Gastroesophageal sphincter (tissue), 4 donors: ENCODE results near the gene CCDC9. TPM values are rescaled to one million over a fixed set of nuclear protein-coding genes. Genes with fewer than 3 reads are reported as not detected.

Experiments used
- ATAC-seq: fragments of 150-250 bp; one replicate; pipeline ENCODE4 v1.9.1; 2016; ENCODE audit warnings: mild to moderate bottlenecking, moderate library complexity
- H3K27ac ChIP-seq, 4 donors: fragments of 200-600 bp; sonication (generic) in 3 of 4; 1 replicate in 3 of 4; 2 replicates in 1 of 4; pipeline ENCODE4 v1.5.1; 2016 to 2019
- H3K27me3 ChIP-seq: fragments of 200-600 bp; sonication (generic); one replicate; pipeline ENCODE4 v1.5.1; 2019
- H3K36me3 ChIP-seq, 2 donors: fragments of 200-600 bp; sonication (generic); one replicate each; pipeline ENCODE4 v1.5.1; 2019; ENCODE audit warnings: control low read depth in 1 of 2
- H3K4me1 ChIP-seq, 3 donors: fragments of 200-600 bp; sonication (generic); 1 replicate in 2 of 3; 2 replicates in 1 of 3; pipeline ENCODE4 v1.5.1; 2016 to 2019; ENCODE audit warnings: control low read depth in 2 of 3
- H3K4me3 ChIP-seq, 2 donors: fragments of 200-600 bp; sonication (generic); one replicate each; pipeline ENCODE4 v1.5.1; 2019; ENCODE audit warnings: mild to moderate bottlenecking in 1 of 2, moderate library complexity in 1 of 2
- H3K9me3 ChIP-seq, 3 donors: fragments of 200-600 bp; sonication (generic); one replicate each; pipeline ENCODE4 v1.5.1; 2017 to 2019; ENCODE audit warnings: control low read depth in 2 of 3
- CTCF ChIP-seq, 4 experiments: fragments of 200-600 bp in 2 of 4; fragments of 450-650 bp in 2 of 4; sonication (generic) in 1 of 4; IDR thresholded peaks; one replicate each; pipeline ENCODE4 v1.5.1; 2017 to 2019; ENCODE audit warnings: antibody characterized with exemption in 4 of 4, mild to moderate bottlenecking in 2 of 4, moderate library complexity in 2 of 4
- EP300 ChIP-seq: sonication (generic); formaldehyde crosslinking; IDR thresholded peaks from one replicate; pipeline ENCODE4 v1.6.1; 2017; ENCODE audit warnings: antibody characterized with exemption, mild to moderate bottlenecking
- POLR2A ChIP-seq, 2 donors: fragments of 450-650 bp; IDR thresholded peaks; one replicate each; pipeline ENCODE4 v1.6.1; 2017; ENCODE audit warnings: antibody characterized with exemption in 2 of 2, mild to moderate bottlenecking in 2 of 2, moderate library complexity in 1 of 2
- POLR2AphosphoS5 ChIP-seq: sonication (generic); formaldehyde crosslinking; IDR thresholded peaks from one replicate; pipeline ENCODE4 v1.6.1; 2017; ENCODE audit warnings: antibody characterized with exemption
- WGBS, 2 donors: methylation state at CpG; one replicate each; pipeline ENCODE4 v1.1.5; 2018; ENCODE audit warnings: low coverage in 1 of 2; 5-methylcytosine and 5-hydroxymethylcytosine counted together
- total RNA-seq, 4 donors: library from RNA; depleted of rRNA; stranded (reverse); fragments of >200 nt; gene quantifications; one replicate each; pipeline ENCODE4 v1.1.0, GENCODE V29; 2016

CCDC9 gene
- total RNA-seq, 4 donors from 2014 or later = 17.3 to 36.9 (median 28.5) TPM

GRCh38 chr19:47230054-47230920 is 26.0 kb upstream of the CCDC9 start:
- ATAC-seq = peak; percentile 3
- no peak for TF ChIP-seq EP300
- no peak for TF ChIP-seq POLR2AphosphoS5
- TF ChIP-seq CTCF (IDR thresholded peaks at IDR 0.05) = peak in 3 of 4 experiments; percentile 81 to 93 (median 91)
- no peak for TF ChIP-seq POLR2A (IDR thresholded peaks at IDR 0.05)
- Histone ChIP-seq H3K27ac (peak overlapping the region; percentile 93 to 100 (median 100)), H3K36me3 (no peaks in the 10 kb centered on the region), H3K4me3 (peak overlapping the region; percentile 87 to 99), H3K9me3 (no peaks in the 10 kb centered on the region), H3K4me1 (peaks cover 0 to 72% (median 6%) of the 10 kb centered on the region in 3 donors), H3K27me3 (no peaks in the 10 kb centered on the region)
- WGBS, 2 donors = no CpG with 5 or more reads among the region's 84 CpGs

DNA sequence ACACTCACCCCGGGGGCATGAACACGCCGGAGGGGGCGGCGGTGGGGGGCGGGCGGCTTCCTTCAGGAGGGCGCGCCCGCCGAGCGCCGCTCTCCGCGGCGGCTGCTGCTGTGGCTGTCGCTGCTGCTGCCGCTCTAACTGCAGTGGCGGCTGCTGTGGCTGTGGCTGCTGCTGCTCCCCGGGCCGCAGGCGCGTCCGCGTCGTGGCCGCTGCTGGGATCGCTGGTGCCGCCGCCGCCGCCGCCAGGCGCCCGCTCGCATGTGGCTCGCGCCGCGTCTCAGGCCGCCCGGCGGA is 25.5 kb upstream of the CCDC9 start, which contains the start of gene BBC3:
TSS of gene BBC3 (minus strand) at position 279 of the 294 bp plus-strand sequence. CDS start 2,768 bp downstream, outside the sequence.
- no CpG with 5 or more reads among the region's 43 CpGs for WGBS, 2 donors
- H3K27me3 ChIP-seq = no peaks in the 10 kb centered on the region
- peaks cover 0 to 66% (median 6%) of the 10 kb centered on the region in 3 donors for H3K4me1 ChIP-seq
- H3K4me3 ChIP-seq = peak within 1 kb of the TSS; percentile 87 to 99
- ATAC-seq = no peak
- no peaks in the 10 kb centered on the region for H3K36me3 ChIP-seq
- H3K9me3 ChIP-seq = no peaks in the 10 kb centered on the region
- H3K27ac ChIP-seq = peak within 1 kb of the TSS; percentile 93 to 100 (median 100)
- TF ChIP-seq EP300 = no peak
- peak; percentile 63 to 73 for TF ChIP-seq POLR2A (IDR thresholded peaks at IDR 0.05)

- TF ChIP-seq CTCF (IDR thresholded peaks at IDR 0.05) = no peak
- no peak for TF ChIP-seq POLR2A (IDR thresholded peaks at IDR 0.05)
- no peak for TF ChIP-seq POLR2AphosphoS5
- TF ChIP-seq EP300 = no peak
- 42% methylated on average over 4 of the region's 51 CpGs; no CpG with 5 or more reads in 1 of the 2 donors for WGBS, 2 donors
- peak; percentile 54 for ATAC-seq
- Histone ChIP-seq H3K27me3 (no peaks in the 10 kb centered on the region), H3K36me3 (no peaks in the 10 kb centered on the region), H3K4me3 (peak overlapping the region; percentile 87 to 99), H3K27ac (peak overlapping the region; percentile 13 to 100 (median 100)), H3K4me1 (peaks cover 0 to 63% (median 6%) of the 10 kb centered on the region in 3 donors), H3K9me3 (no peaks in the 10 kb centered on the region)
These were observed 24.9 kb upstream of the CCDC9 start for GRCh38 chr19:47231215-47232054.

DNA sequence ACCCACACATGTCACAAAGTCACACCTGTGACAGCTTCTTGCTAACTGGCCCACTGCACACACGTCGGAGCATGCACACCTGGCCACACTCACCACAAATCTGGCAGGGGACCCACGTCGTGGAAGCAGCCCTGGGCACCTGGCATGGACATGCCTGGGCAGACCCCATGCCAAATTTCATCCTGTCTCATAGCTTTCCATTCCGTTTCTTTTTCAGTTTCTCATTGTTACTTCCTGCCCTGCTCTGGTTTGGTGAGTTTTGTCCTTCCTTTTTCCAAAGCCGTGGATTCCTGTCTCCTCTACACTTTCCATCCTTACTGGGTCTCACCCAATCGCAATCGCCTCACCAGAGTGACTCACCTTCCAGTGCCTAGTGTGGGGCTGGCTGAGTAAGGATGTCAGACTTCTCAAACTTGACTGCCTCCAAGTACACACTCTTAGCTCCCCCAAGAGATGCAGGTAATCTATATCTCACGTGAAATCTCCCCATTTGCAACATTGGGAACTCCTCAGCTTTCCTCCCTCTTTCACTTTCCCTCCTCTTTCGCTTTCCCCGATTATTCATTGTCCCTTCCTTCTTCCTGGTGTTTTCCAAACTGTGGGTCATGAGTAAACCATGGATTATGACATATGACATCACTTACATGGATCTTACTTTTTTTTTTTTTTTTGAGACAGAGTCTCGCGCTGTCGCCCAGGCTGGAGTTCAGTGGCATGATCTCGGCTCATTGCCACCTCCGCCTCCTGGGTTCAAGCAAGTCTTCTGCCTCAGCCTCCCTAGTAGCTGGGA is 23.7 kb upstream of the CCDC9 start:
- TF ChIP-seq EP300 (no peak), POLR2AphosphoS5 (no peak), CTCF (IDR thresholded peaks at IDR 0.05) (no peak), POLR2A (IDR thresholded peaks at IDR 0.05) (no peak)
- Histone ChIP-seq H3K27ac (peak overlapping the region in 3 of 4 donors; percentile 70 to 100 (median 100)), H3K9me3 (no peaks in the 10 kb centered on the region), H3K4me3 (no peak overlapping the region), H3K4me1 (peaks cover 0 to 51% (median 2%) of the 10 kb centered on the region in 3 donors), H3K27me3 (no peaks in the 10 kb centered on the region), H3K36me3 (no peaks in the 10 kb centered on the region)
- ATAC-seq = no peak
- WGBS, 2 donors = 34 to 39% methylated on average over 9 to 16 of the region's 16 CpGs
